ENCODE measurements around the gene HES3.

The HES3 gene, protein sequence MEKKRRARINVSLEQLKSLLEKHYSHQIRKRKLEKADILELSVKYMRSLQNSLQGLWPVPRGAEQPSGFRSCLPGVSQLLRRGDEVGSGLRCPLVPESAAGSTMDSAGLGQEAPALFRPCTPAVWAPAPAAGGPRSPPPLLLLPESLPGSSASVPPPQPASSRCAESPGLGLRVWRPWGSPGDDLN

DNA sequence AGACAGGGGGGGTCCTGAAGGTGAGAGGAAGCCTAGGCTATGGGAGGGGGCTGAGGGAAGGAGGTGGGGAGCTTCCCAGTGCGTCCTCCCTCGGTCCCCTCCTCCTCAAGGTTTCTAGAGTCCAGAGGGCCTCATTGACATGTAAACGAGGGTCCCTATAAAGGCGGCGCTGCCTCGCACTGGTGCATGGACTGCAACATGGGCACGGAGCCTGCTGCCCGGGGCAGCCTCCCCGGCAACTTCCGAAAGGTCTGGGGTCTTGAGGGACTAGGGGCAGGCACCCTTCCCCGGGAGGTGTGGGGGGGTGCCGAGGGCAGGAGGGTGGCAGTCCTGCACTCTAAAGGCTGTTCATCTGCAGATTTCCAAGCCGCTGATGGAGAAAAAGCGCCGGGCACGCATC, at the start of gene HES3:
Gene HES3 (plus strand): TSS at position 187 of the 400 bp plus-strand sequence. CDS start 187 bp downstream, at position 374.
- DNase-seq = no peak

DNA sequence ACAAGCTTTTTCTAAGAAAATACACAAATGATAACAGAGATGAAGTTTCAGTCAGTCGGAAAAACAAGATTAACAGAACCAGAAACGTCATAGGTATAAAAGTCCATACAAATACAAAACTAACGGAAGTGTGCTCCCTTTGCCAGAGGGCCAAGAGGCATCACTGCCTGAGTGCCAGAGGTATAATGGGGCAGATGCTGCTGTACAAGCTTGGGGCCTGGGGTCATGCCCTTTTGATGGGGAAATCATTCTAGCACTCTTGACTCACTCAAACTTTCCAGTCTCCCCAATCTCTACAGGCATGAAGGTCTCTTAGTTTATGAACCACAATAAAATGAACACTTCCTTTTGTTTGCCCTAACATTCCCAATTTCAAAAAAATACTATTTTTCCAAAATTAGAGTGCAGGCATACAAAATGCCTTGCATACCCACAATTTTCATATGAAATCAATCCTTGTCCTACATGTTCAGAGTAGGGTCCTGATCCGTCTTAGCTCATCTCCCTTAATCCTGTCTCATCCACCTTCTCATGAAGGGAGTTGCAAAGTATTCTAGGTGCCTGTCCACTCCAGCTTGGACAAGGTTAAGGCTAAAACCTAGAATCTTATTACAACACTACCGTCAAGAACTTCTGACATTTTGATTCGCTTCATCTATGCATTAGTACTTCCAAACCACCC, 46.1 kb upstream of the HES3 start:
- DNase-seq = no peak

DNA sequence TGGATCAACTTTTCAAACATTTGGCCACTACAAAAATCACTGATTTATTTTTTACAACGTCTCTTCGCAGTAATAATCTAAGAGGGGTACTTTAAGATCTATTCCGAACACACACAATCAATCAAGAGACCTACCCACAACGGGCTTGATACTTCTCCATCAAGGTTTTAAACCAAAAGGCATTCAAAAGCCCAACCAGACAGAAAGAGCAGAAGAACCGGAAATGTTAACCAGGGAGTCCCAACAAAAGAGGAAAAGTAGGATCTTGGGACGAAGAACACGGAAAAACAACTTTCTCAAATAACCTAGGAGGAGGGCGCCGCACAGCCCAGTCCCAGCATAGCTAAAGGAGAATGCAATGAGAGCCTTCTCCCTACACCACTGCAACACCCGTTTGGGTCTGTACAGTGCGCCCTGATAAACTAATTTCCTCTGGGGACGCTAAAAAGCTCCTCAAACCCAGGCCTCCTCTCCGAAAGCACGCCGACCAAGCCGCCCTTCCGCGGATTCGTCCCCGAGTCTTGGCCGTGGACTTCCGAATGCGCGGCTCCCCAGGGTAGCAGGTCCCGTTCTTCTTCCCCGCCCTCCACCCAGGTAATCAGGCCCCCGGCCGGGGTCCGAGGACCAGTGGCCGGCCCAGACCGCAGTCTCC, 45.2 kb upstream of the HES3 start:
- DNase-seq = no peak

DNA sequence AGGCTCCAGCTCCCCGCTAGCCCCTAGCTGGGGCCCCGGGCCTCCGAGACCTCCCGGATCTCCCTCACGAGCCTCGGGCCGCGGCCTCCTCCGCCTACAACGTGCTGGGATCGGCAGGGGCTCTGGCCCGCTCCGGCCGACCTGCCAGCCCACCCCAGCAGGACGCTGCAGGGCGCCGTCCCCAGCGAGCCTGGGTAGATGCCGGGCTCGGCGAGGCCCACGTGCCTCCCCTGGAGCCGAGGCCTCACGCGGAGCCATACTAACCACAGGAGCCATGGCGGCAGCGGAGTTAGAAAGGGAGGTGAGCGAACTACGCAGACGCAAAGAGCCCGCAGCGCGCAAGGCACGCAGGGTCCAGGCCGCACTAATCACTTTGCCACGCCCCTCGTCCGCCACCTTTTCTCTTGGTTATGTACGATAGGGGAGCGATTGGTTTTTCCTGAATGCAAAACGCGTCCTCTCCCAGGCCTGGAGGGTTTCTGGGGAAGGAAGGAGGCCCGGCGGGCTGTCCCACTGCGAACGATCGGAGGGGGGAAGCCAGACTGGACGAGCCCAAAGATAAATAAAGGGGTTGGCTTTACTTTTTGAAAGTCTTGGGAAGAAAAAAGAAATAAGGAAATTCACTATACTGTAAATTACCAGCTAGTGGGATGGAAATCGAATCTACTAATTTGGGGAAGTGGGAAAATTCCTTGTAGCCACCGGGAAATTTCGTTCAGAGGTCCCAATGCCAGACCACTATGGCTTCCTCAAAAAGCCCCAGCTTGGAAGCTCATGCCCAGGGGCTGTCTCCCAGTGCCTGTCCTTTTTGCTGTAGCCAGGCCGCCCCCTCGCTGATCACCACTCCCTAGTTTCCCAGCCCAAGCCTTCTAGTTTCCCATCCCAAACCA, 44.4 kb upstream of the HES3 start, which contains the start of gene RPL22:
Gene RPL22 (minus strand): TSS at position 298 of the 890 bp plus-strand sequence. CDS start 22 bp downstream, at position 276.
- peak; percentile 99 for DNase-seq

DNA sequence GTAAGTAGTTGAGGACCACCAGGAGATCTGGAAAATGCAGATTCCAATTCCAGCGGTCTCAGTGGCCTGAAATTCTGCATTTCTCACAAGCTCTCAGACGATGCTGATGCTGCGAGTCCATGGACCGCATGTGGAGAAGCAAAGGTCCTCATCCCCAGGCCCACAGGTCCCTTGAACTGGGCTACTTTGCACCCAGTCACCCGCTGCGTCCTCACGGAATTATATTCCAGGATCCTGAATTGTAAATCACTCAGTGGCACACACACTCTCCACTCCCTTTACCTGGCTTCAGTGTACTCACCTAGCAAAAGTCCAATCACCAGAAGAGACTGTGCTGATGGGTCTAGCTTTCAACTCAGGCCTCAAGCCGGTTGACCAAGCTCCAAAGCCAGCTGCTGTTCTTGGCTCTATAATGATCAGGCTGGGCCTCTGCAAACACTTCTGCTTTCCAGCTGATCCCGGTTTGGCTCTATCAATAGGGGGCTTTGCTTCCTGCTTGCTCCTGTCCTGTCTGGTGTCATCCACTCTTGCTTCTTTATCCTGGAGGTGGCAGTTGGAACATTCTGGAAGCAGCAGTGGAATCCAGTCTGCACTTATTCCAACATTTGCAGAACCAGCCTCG, 43.7 kb upstream of the HES3 start:
- DNase-seq = no peak

DNA sequence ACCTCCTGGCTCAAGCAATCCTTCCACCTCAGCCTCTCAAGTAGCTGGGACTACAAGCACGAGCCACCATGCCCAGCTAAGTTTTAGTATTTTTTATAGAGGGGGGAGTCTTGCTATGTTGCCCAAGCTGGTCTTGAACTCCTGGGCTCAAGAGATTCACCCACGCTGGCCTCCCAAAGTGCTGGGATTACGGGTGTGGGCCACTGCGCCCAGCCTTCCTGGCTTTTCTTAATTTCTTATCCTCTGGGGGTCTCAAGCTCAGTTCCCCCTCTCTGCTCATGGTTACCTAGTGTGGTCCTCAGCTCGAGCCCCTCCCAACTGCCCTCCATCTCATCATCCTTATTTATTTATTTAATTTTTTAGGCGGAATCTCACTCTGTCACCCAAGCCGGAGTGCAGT, 41.7 kb upstream of the HES3 start:
- DNase-seq = no peak

DNA sequence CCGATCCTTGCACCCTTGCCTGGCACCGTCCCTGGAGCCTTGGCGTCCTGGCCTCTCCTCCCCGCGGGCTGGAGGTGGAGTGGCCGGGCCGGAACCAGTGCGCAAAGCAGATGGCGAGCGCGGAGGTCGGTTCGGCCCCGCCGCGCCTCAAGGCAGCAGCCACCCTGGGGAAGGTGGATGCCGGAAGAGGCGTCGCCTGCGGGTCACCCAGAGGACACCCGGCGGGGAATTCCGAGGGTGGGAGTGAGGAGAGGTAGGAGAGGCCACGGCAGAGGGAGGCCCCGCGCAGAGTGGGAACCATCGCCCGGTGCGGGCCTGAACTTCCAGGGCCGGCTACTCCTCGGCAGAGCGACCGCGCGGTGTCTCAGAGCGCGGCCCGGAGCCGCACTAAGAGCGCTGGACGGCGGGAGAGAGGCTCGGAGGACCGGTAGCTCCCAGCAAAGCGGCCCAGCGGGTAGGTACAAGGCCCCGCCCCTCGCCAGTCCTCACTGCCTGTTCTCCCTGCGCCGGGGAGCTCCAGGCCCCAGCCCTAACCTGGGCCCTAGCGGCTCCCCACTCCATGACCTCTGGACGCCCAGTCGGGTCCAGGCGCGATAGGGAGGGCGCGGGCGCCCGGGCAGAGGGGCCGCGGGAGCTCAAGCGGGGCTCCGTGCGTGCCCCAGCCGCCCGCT, 38.0 kb upstream of the HES3 start, which contains the start of gene RNF207:
Gene RNF207 (plus strand): TSS at position 271 of the 671 bp plus-strand sequence. CDS start 417 bp downstream, outside the sequence.
- peak; percentile 95 for DNase-seq

DNA sequence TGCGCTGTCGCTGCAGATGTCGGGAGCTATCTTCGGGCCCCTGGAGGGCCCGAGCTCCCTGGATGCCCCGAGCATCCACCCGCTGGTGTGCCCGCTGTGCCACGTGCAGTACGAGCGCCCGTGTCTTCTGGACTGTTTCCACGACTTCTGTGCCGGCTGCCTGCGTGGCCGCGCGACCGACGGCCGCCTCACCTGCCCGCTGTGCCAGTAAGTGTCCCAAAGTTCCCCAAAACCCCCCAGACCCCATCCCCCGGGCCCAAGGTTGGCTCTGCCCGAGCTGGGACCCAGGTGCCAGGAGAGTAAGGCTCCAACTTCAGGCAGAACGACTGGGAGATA, 37.5 kb upstream of the HES3 start:
- no peak for DNase-seq

DNA sequence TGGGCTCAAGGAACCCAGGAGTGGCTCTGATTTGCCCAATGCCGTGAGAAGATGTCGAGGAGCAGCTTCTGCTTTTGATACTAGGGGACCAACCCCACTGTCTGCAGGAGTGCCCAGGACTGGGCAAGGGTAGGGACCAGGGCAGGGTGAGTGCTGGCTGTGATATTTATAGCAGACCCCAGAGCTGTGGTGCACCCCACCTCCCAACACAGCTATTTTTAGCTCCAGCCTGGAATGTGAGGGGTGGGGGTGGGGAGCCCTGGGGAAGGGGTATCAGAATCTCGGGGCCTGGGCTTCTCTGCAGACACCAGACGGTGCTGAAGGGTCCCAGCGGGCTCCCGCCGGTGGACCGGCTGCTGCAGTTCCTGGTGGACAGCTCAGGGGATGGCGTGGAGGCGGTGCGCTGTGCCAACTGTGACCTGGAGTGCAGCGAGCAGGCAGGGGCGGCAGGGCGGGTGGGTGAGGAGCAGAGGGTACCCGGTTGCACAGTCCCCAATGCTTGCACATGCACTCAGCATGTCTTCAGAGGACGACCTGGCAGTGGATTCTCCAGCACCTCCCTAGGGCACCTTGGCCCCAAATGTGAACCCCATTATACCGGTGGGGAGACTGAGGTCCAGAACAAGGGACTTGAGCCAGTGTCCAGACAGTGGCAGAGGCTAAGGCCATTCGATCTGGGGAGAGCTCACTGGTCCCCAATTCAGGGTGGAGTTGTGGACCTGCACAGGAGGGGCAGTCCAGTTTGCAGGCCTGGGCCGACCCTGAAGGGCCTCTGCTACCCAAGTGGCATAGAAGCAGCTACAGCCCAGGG, 36.7 kb upstream of the HES3 start:
- DNase-seq = no peak

DNA sequence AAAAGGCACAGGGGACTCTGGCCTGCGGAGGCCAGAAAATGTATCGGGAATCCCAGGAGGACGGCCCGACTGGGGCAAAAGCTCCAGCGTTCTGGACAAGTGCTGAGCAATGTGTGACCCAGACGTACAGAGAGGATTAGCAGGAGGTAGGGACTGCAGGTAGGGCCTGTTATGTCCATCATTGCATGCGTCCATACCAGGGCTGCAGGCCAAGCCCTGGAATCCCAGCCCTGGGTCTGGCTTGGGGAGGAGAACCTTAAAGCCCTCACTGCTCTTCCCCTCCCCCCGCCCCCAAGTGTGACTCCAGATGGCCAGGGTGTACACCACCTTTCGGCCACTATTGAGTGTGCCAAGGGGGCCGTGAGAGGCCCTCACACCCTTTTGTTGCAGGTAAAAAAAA, 36.1 kb upstream of the HES3 start:
- no peak for DNase-seq

DNA sequence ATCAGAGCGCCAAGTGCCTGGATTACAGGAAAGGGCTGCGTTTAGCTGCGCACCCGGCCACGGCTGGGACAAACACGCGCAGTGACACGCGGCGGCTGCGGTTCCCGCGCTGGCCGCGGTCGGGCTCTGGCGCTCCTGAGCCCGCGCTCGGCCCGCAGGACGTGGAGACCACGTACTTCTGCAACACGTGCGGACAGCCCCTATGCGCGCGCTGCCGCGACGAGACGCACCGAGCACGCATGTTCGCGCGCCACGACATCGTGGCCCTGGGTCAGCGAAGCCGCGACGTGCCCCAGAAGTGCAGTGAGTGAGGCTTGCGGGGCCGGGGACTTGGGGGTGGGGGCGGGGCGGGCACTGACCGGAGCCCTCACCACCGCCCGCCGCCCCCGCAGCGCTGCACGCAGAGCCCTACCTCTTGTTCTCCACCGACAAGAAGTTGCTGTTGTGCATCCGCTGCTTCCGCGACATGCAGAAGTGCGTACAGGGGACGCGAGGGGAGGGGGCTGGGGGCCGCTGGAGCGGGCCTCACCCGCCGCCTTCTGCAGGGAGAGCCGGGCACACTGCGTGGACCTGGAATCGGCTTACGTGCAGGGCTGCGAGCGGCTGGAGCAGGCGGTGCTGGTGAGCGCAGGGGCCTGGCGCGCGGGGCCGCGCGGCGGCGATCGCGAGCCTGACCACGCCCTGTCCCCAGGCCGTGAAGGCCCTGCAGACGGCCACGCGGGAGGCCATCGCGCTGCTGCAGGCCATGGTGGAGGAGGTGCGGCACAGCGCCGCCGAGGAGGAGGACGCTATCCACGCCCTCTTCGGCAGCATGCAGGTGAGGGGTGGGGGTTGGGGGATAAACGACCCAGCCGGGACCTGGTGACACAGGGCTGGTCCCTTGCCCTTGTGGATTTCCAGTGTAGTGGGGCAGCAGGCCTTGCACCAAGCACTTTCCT, 35.0 kb upstream of the HES3 start:
- DNase-seq = no peak

DNA sequence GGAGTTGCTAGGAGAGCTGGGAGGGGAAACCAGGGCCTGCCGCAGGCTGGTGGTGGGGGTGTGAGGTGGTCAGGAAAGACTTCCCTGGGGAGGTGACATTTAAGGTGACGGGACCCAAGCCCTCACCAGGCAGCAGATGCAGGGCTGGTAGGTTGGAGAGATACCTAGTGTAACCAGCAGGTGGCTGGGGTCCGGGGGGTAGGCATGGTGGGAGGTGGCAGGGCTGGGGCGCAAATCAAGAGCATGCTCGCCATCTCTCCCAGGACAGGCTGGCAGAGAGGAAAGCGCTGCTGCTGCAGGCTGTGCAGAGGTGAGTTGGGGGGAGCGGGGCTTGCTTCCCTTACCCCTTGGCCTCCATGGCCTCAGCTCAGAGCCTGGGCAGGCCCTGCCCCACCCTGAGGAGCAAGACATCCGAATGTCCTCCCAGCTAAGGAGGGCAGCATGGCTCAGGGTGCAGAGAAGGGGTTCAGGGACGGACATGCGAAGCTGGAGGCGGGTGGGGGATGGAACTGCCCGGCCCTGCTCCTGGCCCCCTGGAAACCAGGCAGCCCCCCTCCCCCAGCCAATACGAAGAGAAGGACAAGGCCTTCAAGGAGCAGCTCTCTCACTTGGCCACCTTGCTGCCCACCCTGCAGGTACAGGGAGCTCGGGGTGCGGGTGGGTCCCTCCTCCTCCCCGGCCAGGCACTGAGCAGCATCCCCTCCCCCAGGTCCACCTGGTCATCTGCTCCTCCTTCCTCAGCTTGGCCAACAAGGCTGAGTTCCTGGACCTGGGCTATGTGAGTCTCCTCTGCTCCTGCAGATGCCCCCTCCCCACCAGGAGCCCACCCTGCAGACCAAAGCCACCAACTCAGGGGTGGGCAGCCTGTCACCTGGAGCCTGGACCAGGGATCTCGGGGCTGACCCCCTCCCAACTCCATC, 34.1 kb upstream of the HES3 start:
- no peak for DNase-seq

DNA sequence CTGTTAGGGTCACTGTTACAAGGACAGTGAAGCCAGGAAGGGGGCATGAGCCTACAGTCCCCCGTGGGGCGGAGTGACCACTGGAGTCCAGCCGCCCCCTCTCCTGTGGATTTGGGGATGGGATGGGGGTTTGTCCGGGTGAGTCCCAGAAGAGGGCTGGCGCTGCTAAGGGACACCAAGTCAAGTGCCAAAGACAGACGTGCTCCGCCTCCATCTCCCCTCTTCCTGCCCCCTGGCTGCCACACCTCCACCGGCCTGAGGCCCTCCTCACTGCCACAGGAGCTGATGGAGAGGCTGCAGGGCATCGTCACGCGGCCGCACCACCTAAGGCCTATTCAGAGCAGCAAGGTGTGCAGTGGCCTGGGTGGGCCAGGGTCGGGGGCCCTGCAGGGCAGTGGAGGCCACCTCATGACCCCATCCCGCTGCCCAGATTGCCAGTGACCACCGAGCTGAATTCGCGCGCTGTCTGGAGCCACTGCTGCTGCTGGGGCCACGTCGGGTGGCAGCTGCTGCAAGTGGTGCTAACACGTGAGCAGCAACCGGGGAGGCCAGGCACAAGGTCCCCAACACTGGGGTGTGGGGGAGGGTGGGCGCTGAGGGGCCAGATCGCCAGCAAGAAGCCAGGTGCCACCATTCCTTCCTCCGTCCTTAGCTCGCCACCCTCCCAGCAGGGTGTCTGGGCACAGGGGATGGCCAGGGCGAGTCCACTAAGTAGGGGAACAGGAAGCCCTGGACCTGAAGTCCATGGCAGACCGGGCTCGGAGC, 33.2 kb upstream of the HES3 start:
- DNase-seq = no peak

DNA sequence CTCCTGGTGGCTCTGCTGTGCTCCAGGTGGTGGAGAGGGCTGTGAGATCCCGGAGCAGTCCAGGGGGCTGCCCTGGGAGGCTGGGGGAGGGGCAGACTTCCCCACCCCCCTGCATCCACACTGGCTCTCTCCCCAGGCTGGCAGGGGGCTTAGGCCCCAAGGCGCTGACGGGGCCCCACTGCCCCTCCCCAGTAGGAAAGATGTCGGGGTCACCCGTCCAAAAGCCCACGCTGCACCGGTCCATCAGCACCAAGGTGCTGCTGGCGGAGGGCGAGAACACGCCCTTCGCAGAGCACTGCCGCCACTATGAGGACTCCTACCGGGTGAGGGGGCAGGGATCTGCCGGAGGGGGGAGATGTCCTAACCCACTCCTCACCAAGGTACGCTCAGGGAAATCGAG, 32.2 kb upstream of the HES3 start:
- DNase-seq = no peak

DNA sequence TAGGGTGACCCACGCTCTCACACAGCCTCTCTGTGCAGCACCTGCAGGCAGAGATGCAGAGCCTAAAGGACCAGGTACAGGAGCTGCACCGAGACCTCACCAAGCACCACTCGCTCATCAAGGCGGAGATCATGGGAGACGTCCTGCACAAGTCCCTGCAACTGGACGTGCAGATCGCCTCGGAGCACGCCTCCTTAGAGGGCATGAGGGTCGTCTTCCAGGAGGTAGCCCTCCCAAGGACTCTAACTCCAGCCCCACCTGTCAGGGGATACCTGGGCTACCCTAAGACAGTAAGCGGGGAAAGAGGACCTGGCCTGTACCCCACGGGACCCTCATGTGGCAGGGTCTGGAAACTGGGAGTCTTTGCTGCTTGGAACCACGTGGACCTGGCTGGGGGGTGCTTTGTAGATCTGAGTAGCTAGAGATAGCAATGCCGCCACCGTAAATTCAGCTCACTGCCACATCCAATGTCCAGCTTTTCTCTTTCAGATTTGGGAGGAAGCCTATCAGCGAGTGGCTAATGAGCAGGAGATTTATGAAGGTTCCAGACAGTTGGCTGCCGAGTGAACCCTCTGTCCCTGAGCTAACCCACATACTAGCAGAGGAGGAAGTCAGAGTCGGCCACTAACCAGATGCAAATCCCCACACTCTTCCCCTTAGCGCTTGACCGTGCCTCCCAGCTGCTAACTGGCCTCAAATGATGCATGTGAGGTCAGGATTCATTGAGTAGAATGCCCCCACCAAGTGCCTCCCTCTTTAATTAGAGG, 31.6 kb upstream of the HES3 start:
- DNase-seq = no peak

DNA sequence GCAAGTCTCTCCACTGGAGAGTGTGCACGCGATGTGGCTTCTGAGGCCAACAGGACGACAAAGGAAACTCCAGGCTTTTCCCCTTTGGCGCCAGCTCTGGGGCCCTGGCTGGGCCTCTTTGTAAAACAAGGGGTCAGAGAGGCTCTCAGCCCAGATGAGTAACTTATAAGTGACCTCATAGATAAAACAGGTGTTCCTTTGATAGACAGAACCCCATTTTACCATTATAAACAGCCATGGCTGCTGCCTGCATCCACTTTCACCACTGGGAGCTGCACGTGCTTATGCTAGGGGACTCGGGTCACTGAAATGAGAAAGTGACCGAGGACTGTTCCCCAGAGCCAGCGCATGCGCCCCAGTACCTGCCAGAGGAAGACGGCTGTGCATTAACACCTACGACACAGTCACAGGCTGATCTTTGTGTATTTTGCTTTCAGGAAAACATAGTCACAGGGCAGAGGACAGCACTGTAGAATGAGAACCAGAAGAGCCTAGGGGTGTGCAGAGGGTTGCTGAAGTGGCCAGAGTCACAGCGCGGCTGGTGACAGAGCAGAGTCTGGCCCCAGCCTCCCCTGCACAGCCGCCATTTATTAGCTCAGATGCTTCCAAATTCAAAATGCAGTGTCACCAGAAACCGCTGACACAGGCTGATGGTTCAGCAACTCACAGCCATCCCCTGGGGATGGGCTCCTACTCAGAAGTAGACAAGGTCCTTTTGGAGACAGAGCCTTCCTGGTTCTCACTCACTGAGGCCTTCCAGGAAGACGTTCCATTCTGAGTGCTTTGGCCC, 25.4 kb upstream of the HES3 start:
- DNase-seq = no peak

All from NCI-H226 (cell line).